Esophagus squamous epithelium (tissue), 4 donors: ENCODE measurements around the gene NDUFA5.

ENCODE experiments used
- CTCF ChIP-seq, 6 experiments: fragments of 450-650 bp in 4 of 6; fragments of 200-600 bp in 2 of 6; sonication (generic) in 2 of 6; IDR thresholded peaks; one replicate each; pipeline ENCODE4 v1.5.1; 2016 to 2019; ENCODE audit warnings: antibody characterized with exemption in 6 of 6, mild to moderate bottlenecking in 4 of 6, moderate library complexity in 4 of 6
- POLR2A ChIP-seq, 4 donors: fragments of 450-650 bp; IDR thresholded peaks; one replicate each; pipeline ENCODE4 v1.6.1; 2017; ENCODE audit warnings: antibody characterized with exemption in 4 of 4, mild to moderate bottlenecking in 4 of 4, moderate library complexity in 3 of 4

GRCh38 chr7:123500878-123501489 lies 56.6 kb downstream of the NDUFA5 start:
- TF ChIP-seq POLR2A (IDR thresholded peaks at IDR 0.05) (no peak), CTCF (IDR thresholded peaks at IDR 0.05) (no peak)
